ENCODE data around the gene POMT1. TPM values are rescaled to one million over a fixed set of nuclear protein-coding genes. Genes with fewer than 3 reads are reported as not detected.

POMT1 gene
- total RNA-seq, 4 donors from 2014 or later, result 14.6 to 27.8 (median 18.4) TPM

DNA sequence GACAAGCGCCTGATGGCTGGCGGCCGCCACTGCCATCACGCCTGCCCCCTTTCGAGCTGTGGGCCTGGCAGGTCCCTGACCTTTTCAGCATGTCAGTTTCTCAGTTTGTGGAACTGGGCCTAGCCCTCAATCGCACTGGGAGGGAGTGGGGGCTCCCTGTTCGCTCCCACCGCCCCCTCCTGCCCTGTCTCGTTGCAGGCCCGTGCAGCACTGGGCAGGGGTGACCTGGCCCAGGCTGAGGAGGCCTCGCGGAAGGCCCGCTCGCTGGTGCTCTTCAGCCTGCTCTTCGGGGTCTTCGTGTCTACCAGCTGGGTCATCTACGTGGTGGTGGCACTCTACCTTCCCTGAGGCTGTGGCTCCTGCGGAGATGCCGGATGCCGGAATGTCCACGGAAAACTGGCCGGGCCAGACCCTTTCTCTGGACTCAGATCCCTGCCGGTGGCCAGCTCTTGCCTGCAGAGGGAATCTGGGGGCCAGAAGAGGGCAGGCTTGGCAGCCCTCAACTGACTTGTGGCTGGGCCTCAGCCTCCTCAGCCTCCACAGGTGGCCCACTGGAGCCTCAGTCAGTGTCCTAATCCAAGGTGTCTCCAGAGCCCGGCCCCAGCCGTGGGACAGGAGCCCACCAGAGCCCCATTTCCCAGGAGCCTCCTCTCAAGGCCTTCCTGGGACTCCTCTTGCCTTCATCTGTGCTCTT, 55.3 kb downstream of the POMT1 start:
- Histone ChIP-seq H3K27ac (no peak overlapping the region), H3K9me3 (peaks cover 0 to 13% (median 7%) of the 10 kb centered on the region in 3 donors), H3K27me3 (peaks cover 0 to 42% (median 1%) of the 10 kb centered on the region in 4 donors), H3K4me1 (no peaks in the 10 kb centered on the region), H3K36me3 (no peaks in the 10 kb centered on the region), H3K4me3 (no peak overlapping the region)
- WGBS, 2 donors, result 88 to 92% methylated on average over 12 to 18 of the region's 25 CpGs
- DNase-seq, result no peak
- no peak for TF ChIP-seq POLR2A (IDR thresholded peaks at IDR 0.05)
- TF ChIP-seq, protein P1, sequence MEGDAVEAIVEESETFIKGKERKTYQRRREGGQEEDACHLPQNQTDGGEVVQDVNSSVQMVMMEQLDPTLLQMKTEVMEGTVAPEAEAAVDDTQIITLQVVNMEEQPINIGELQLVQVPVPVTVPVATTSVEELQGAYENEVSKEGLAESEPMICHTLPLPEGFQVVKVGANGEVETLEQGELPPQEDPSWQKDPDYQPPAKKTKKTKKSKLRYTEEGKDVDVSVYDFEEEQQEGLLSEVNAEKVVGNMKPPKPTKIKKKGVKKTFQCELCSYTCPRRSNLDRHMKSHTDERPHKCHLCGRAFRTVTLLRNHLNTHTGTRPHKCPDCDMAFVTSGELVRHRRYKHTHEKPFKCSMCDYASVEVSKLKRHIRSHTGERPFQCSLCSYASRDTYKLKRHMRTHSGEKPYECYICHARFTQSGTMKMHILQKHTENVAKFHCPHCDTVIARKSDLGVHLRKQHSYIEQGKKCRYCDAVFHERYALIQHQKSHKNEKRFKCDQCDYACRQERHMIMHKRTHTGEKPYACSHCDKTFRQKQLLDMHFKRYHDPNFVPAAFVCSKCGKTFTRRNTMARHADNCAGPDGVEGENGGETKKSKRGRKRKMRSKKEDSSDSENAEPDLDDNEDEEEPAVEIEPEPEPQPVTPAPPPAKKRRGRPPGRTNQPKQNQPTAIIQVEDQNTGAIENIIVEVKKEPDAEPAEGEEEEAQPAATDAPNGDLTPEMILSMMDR (IDR thresholded peaks at IDR 0.05), result no peak
- intact Hi-C loops (cut with DNase I), result no loop called here

DNA sequence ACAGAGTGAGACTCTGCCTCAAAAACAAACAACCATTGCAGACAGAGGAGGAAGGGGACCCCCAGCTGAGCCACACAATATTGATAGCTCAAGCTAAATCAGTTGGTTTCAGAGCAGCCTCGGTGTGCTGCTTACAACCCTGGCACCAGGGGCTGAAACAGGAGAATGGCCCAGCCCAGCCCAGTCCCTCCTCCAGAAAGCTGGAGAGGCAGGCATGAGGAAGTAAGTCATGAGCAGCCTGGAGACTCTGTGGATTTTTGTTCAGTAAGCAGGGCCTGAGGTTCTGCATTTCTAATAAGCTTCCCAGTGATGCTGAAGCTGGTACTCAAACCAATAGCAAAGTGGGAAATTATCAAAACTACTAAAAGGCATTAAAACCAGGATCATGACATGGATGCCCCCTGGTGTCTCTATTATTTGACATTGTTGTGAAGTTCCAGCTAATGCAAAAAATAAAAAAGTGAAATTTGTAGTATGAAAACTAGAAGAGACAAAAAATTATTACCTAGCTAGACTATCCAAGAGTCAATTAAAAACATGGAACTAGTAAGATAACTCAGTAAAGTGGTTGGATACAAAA, 56.8 kb downstream of the POMT1 start:
- TF ChIP-seq, protein P1 (IDR thresholded peaks at IDR 0.05), result no peak
- no peak for TF ChIP-seq POLR2A (IDR thresholded peaks at IDR 0.05)
- Histone ChIP-seq H3K36me3 (no peaks in the 10 kb centered on the region), H3K4me1 (no peaks in the 10 kb centered on the region), H3K27ac (no peak overlapping the region), H3K27me3 (peaks cover 0 to 27% (median 0%) of the 10 kb centered on the region in 4 donors), H3K4me3 (no peak overlapping the region), H3K9me3 (peaks cover 0 to 13% (median 9%) of the 10 kb centered on the region in 3 donors)
- intact Hi-C loops (cut with DNase I), result no loop called here
- 75 to 80% methylated on average over 1 of the region's 1 CpG for WGBS, 2 donors
- DNase-seq, result no peak

DNA sequence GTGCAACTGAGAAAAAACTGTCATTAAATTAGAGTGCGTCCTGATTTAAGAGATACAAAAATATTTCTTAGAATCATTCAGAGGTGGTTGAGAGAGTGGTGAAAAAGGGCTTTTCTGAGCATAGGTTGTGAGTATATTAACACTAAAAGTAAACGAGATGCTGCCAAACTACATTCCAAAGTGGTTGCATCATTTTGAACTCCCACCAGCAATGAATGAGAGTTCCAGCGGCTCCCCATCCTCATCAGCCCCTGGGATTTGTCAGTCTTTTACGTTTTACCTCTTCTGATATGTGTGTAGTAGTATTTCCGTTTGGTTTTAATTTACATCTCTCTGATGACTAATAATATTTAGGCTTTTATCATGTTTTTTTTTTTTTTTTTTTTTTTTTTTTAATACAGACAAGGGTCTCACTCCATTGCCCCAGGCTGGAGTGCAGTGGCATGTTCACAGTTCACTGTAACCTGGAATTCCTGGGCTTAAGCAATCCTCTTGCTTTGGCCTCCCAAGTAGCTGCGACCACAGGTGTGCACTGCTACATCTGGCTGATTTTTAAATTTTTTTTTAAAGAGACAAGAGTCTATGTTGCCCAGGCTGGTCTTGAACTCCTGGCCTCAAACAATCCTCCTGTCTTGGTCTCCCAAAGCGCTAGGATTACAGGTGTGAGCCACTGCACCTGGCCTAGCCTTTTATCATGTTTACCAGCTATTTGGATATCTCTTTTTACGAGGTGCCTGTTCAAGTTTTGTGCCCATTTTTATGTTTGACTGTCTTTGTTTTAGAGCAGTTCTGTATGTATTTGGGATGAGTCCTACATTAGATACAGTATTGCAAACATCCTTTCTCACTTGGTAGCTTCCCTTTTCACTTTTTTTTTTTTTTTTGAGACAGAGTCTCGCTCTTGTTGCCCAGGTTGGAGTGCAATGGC, 59.6 kb downstream of the POMT1 start:
- TF ChIP-seq POLR2A (IDR thresholded peaks at IDR 0.05), result no peak
- TF ChIP-seq, protein P1 (IDR thresholded peaks at IDR 0.05), result no peak
- Histone ChIP-seq H3K36me3 (no peaks in the 10 kb centered on the region), H3K27ac (no peak overlapping the region), H3K27me3 (no peaks in the 10 kb centered on the region), H3K9me3 (peaks cover 0 to 13% (median 9%) of the 10 kb centered on the region in 3 donors), H3K4me1 (no peaks in the 10 kb centered on the region), H3K4me3 (no peak overlapping the region)
- intact Hi-C loops (cut with DNase I), result no loop called here
- no peak for DNase-seq
- WGBS, 2 donors, result 55 to 60% methylated on average over 9 of the region's 9 CpGs

DNA sequence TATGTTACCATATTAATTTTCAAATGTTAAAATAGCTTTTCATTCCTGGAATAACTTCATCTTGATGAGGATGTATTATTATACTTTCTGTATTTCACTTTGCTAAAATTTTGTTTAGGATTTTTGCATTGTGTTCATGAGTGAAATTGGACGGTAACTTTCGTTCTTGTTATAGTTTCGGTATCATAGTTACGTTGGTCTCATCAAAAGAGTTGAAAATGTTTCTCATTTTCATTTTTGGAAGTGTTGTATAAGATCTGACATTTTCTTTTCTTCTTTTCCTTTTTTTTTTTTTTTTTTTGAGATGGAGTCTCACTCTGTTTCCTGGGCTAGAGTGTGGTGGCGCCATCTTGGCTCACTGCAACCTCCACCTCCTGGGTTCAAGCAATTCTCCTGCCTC, 62.7 kb downstream of the POMT1 start:
- TF ChIP-seq, protein P1 (IDR thresholded peaks at IDR 0.05), result no peak
- no peak for TF ChIP-seq POLR2A (IDR thresholded peaks at IDR 0.05)
- intact Hi-C loops (cut with DNase I), result no loop called here
- no peak overlapping the region for H3K27ac ChIP-seq
- no peak for DNase-seq
- 72 to 88% methylated on average over 5 of the region's 5 CpGs for WGBS, 2 donors
- H3K27me3 ChIP-seq, result no peaks in the 10 kb centered on the region
- no peaks in the 10 kb centered on the region for H3K4me1 ChIP-seq
- no peak overlapping the region for H3K4me3 ChIP-seq
- no peaks in the 10 kb centered on the region for H3K36me3 ChIP-seq
- H3K9me3 ChIP-seq, result peaks cover 0 to 10% (median 9%) of the 10 kb centered on the region in 3 donors
